ENCODE data around the gene TCF20. TPM values are rescaled to one million over a fixed set of nuclear protein-coding genes. Genes with fewer than 3 reads are reported as not detected.

The TCF20 gene
- total RNA-seq, 2 experiments from 2014 or later: 62.4 to 68.4 TPM

DNA sequence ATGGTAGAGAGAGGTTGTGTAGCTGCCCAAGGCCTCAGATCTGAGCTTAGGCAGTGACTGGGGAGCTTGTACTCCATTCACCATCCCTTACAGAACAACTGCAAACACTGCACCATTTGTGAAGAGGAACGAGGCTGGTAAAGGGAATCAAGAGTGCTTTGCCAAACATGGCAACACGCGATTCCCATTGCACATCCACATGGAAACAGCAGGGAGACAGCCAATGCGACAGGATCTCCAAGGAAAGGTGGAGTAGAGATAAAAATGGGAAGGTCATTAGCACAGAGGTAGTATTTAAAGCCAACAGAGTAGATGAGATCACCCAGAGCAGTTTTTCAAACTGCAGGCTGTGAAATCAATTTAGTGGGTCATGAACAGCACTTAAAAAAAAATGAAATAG, 42.0 kb downstream of the TCF20 start:
- peaks cover 41% of the 10 kb centered on the region for H3K4me1 Mint-ChIP-seq
- no peak for DNase-seq
- H3K9me3 Mint-ChIP-seq: no peaks in the 10 kb centered on the region
- H3K36me3 Mint-ChIP-seq: peaks cover 2% of the 10 kb centered on the region
- no peak overlapping the region for H3K27ac Mint-ChIP-seq
- no peak overlapping the region for H3K4me3 Mint-ChIP-seq
- no peaks in the 10 kb centered on the region for H3K27me3 Mint-ChIP-seq

DNA sequence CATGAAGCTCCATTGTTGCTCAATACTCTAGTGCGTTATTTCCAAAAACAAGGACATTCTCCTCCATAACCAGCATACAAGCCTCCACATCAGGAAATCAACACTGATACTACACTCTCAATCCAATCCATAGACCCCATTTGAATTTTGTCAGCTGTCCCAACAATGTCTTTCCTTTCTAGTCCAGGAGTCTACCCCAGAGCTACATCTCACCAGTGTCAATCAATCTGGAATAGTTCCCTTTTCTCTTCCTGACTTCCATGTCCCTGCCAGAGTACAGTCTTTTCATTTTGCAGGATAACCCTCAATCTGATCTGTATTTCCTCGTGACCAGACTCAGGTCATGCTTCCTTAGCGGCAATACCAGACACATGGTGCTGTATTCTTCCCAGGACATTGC, 43.0 kb downstream of the TCF20 start:
- H3K4me1 Mint-ChIP-seq: peaks cover 48% of the 10 kb centered on the region
- no peak overlapping the region for H3K27ac Mint-ChIP-seq
- no peaks in the 10 kb centered on the region for H3K9me3 Mint-ChIP-seq
- no peaks in the 10 kb centered on the region for H3K27me3 Mint-ChIP-seq
- DNase-seq: no peak
- peaks cover 2% of the 10 kb centered on the region for H3K36me3 Mint-ChIP-seq
- no peak overlapping the region for H3K4me3 Mint-ChIP-seq

DNA sequence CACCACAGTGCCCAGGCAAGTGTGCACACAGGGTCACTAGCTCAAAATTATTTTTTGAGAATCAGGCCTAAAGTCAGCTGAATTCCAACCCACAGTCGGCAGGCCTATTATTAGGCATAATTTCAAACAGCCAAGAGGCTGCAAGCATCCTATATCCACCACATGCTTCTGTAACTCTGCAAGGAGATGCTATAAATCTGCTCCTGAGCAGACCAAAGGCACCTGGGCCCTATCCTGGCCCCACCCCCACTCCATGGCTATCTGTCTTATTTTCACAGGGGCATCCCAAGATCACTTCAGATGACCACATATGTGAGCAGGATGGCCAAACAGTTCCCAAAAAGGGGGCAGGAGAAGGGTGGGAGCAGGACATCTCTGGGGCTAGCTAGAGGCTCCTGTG, 44.6 kb downstream of the TCF20 start:
- H3K4me3 Mint-ChIP-seq: no peak overlapping the region
- H3K9me3 Mint-ChIP-seq: no peaks in the 10 kb centered on the region
- H3K4me1 Mint-ChIP-seq: peaks cover 51% of the 10 kb centered on the region
- no peak overlapping the region for H3K27ac Mint-ChIP-seq
- H3K27me3 Mint-ChIP-seq: no peaks in the 10 kb centered on the region
- H3K36me3 Mint-ChIP-seq: peaks cover 4% of the 10 kb centered on the region
- DNase-seq: no peak

DNA sequence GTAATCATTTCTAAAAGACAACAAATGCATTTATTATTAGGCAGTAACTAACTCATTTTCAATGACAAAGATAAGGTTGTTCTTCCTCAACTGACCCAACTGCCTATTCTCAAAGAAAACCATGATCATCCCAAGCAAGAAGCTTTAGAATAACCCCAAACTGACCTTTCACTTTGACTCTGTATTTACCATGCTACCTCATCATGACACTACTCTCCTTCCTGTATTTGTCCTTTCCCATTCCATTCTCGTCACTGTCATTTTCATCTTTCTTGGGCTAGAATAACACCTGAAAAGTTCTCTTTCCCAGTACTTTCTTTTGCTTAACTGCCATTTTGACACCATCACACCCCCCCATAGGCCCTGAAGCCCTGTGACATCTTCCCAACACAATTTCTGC, 48.3 kb downstream of the TCF20 start:
- no peak for DNase-seq
- Mint-ChIP-seq H3K9me3 (no peaks in the 10 kb centered on the region), H3K27me3 (no peaks in the 10 kb centered on the region), H3K27ac (no peak overlapping the region), H3K4me1 (peaks cover 43% of the 10 kb centered on the region), H3K4me3 (no peak overlapping the region), H3K36me3 (peaks cover 4% of the 10 kb centered on the region)

Other genes with a start within 250 kb of the TCF20 start
- gene NAGA, start 199.8 kb downstream of the TCF20 start, total RNA-seq: 10 to 100 TPM; 13.2 to 16.0 TPM
- 1 to 10 TPM; 1.5 to 2.1 TPM for gene PHETA2, start 196.4 kb downstream of the TCF20 start, total RNA-seq
- gene SMDT1, start 191.0 kb downstream of the TCF20 start, total RNA-seq: 10 to 100 TPM; 58.0 to 63.4 TPM
- gene NDUFA6, start 179.9 kb downstream of the TCF20 start, total RNA-seq: 100 to 1,000 TPM; 107 to 117 TPM
- gene CYP2D6, start 139.8 kb downstream of the TCF20 start, total RNA-seq: 1 to 10 TPM; 1.6 to 2.4 TPM
- gene NFAM1, start 161.8 kb upstream of the TCF20 start, total RNA-seq: under 1 TPM in 1 of 2 experiments, not detected in 1; 0.08 TPM
- 100 to 1,000 TPM; 184 to 193 TPM for gene RRP7A, start 249.1 kb upstream of the TCF20 start, total RNA-seq